Panc1 (cell line): ENCODE data around the gene GNG7. TPM values are rescaled to one million over a fixed set of nuclear protein-coding genes. Genes with fewer than 3 reads are reported as not detected.

ENCODE experiments used
- ATAC-seq: fragments of 200-7000 bp; cut with Tn5 transposase; 2 replicates; pipeline ENCODE4 v1.9.1; 2020; ENCODE audit warnings: mild to moderate bottlenecking, moderate library complexity
- BruUV-seq: library from RNA; stranded (reverse); fragments of 400-500 nt; replicated peaks from 2 replicates; lab custom pipeline; 2021; lab: Mats Ljungman, UMichigan
- CTCF ChIA-PET: fragments of 300-600 bp; sonication (Branson Sonifier 250); formaldehyde crosslinking; loops from one replicate; lab custom pipeline; 2022; ENCODE audit warnings: antibody characterized with exemption; lab: Charles Lee
- POLR2A ChIA-PET: fragments of 300-600 bp; sonication (Branson Sonifier 250); formaldehyde crosslinking; loops from one replicate; lab custom pipeline; 2022; ENCODE audit warnings: antibody characterized with exemption; lab: Charles Lee
- DNase-seq: peaks from one replicate; pipeline ENCODE4 v3.0.0-alpha.2; 2010; ENCODE audit warnings: low read depth, low spot score
- H3K27ac ChIP-seq: 2 replicates; pipeline ENCODE4 v1.5.1; 2011; ENCODE audit warnings: mild to moderate bottlenecking, low read length, inconsistent platforms
- H3K27me3 ChIP-seq: fragments of 200-500 bp; sonication (Bioruptor generic); 2 replicates; pipeline ENCODE4 v1.6.0; 2014; ENCODE audit warnings: low read length, inconsistent platforms; ENCODE audit not compliant: control insufficient read depth, insufficient read depth
- H3K36me3 ChIP-seq: fragments of 200-500 bp; sonication (Bioruptor generic); 2 replicates; pipeline ENCODE4 v1.5.1; 2014; ENCODE audit warnings: inconsistent platforms, mild to moderate bottlenecking, low read length, moderate library complexity; ENCODE audit not compliant: control insufficient read depth, insufficient read depth
- H3K4me1 ChIP-seq: 2 replicates; pipeline ENCODE4 v1.5.1; 2011; ENCODE audit warnings: inconsistent platforms, mild to moderate bottlenecking, low read length, moderate library complexity; ENCODE audit not compliant: control insufficient read depth, insufficient read depth
- H3K4me3 ChIP-seq, 2 experiments: 2 replicates each; pipeline ENCODE4 v1.5.1; 2011 to 2012; ENCODE audit warnings: low read depth in 2 of 2, low read length in 2 of 2, mild to moderate bottlenecking in 2 of 2, inconsistent platforms in 1 of 2, moderate library complexity in 1 of 2
- H3K9me3 ChIP-seq: fragments of 200-500 bp; sonication (Bioruptor generic); 2 replicates; pipeline ENCODE4 v1.5.1; 2014; ENCODE audit warnings: low read depth, mild to moderate bottlenecking, inconsistent platforms, low read length, moderate library complexity; ENCODE audit not compliant: control insufficient read depth, insufficient read depth
- POLR2AphosphoS5 ChIP-seq: IDR thresholded peaks from 2 replicates; pipeline ENCODE4 v1.6.1; 2012; ENCODE audit warnings: mild to moderate bottlenecking, low read depth, low read length, moderate library complexity
- SIN3A ChIP-seq: IDR thresholded peaks from 2 replicates; pipeline ENCODE4 v1.6.1; 2012; ENCODE audit warnings: low read depth, mild to moderate bottlenecking, low read length, moderate library complexity, borderline replicate concordance; ENCODE audit not compliant: insufficient read depth
- TCF7L2 ChIP-seq: IDR thresholded peaks from 2 replicates; pipeline ENCODE4 v1.6.1; 2011; ENCODE audit warnings: mild to moderate bottlenecking, low read depth, low read length, inconsistent platforms
- in situ Hi-C: cut with HindIII; loops from 2 replicates; pipeline ENCODE4 v1.10.0; 2016; ENCODE audit warnings: low sequenced_read_pairs, low pct_unique_long_range_greater_than_20kb
- intact Hi-C: fragments of 100-400 bp; cut with micrococcal nuclease; formaldehyde crosslinking; loops from one replicate; pipeline ENCODE4 v1.10.0; 2022; ENCODE audit not compliant: unreplicated experiment
- total RNA-seq: library from RNA; stranded (reverse); gene quantifications from one replicate; pipeline ENCODE4 v1.2.1, GENCODE V29; 2021; ENCODE audit not compliant: unreplicated experiment
- TF ChIP-seq, protein P1 (sequence below): fragments of 450-650 bp; IDR thresholded peaks from 2 replicates; pipeline ENCODE4 v1.5.1; 2017; ENCODE audit warnings: mild to moderate bottlenecking
- TF ChIP-seq, protein P2 (sequence below), 2 experiments: IDR thresholded peaks; 2 replicates each; pipeline ENCODE4 v1.6.1; 2011 to 2012; ENCODE audit warnings: low read depth in 2 of 2, control low read depth in 1 of 2, low read length in 1 of 2, mild to moderate bottlenecking in 1 of 2, moderate library complexity in 1 of 2; ENCODE audit not compliant: insufficient read depth in 1 of 2

The GNG7 gene
- total RNA-seq, 1 experiment from 2014 or later = 0.74 TPM

DNA sequence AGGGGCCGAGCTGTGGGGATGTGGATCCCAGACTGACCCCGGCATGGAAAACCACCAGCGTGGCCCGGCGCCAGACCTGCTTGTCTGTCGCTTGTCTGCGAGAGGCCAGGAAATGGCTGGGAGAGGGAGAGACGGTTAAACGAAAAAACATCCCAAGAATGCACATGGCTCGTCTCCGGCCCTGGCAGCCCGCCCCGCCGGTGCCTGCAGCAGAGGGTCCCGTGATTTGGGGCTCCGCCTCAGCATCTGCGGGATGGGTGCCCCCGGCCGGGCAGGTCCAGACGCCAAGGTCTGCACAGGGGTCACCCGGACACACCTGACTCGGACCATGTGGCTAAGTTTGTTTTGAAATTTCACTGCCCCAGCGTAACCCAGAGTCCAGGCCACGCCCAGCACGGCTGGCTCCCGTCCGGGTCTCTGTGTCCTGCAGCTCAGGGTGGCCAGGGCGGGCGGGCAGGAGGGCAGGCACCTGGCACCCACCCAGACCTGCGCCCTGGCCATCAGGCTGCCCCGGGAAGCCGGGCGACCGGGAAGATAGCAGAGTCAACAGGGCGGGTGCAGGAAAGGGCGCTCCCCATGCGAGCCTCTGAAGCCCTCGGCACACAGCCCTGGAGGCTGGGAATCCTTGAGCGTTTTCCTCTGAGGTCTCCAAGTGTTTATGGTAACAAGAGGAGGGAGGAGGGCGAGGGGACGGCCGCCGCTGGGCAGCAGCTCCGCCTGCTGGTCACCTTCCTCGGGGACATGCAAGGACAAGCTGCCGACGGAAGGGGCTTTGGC, 123.4 kb downstream of the GNG7 start:
- in situ Hi-C loops (no loop called here), intact Hi-C loops (no loop called here)
- TF ChIP-seq, protein P1, sequence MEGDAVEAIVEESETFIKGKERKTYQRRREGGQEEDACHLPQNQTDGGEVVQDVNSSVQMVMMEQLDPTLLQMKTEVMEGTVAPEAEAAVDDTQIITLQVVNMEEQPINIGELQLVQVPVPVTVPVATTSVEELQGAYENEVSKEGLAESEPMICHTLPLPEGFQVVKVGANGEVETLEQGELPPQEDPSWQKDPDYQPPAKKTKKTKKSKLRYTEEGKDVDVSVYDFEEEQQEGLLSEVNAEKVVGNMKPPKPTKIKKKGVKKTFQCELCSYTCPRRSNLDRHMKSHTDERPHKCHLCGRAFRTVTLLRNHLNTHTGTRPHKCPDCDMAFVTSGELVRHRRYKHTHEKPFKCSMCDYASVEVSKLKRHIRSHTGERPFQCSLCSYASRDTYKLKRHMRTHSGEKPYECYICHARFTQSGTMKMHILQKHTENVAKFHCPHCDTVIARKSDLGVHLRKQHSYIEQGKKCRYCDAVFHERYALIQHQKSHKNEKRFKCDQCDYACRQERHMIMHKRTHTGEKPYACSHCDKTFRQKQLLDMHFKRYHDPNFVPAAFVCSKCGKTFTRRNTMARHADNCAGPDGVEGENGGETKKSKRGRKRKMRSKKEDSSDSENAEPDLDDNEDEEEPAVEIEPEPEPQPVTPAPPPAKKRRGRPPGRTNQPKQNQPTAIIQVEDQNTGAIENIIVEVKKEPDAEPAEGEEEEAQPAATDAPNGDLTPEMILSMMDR = peak; percentile 94
- TF ChIP-seq SIN3A (no peak), POLR2AphosphoS5 (peak; percentile 48; the same call in 1 of the 2 replicates), TCF7L2 (peak; percentile 30; the same call in 1 of the 2 replicates)
- TF ChIP-seq, protein P2, sequence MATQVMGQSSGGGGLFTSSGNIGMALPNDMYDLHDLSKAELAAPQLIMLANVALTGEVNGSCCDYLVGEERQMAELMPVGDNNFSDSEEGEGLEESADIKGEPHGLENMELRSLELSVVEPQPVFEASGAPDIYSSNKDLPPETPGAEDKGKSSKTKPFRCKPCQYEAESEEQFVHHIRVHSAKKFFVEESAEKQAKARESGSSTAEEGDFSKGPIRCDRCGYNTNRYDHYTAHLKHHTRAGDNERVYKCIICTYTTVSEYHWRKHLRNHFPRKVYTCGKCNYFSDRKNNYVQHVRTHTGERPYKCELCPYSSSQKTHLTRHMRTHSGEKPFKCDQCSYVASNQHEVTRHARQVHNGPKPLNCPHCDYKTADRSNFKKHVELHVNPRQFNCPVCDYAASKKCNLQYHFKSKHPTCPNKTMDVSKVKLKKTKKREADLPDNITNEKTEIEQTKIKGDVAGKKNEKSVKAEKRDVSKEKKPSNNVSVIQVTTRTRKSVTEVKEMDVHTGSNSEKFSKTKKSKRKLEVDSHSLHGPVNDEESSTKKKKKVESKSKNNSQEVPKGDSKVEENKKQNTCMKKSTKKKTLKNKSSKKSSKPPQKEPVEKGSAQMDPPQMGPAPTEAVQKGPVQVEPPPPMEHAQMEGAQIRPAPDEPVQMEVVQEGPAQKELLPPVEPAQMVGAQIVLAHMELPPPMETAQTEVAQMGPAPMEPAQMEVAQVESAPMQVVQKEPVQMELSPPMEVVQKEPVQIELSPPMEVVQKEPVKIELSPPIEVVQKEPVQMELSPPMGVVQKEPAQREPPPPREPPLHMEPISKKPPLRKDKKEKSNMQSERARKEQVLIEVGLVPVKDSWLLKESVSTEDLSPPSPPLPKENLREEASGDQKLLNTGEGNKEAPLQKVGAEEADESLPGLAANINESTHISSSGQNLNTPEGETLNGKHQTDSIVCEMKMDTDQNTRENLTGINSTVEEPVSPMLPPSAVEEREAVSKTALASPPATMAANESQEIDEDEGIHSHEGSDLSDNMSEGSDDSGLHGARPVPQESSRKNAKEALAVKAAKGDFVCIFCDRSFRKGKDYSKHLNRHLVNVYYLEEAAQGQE (IDR thresholded peaks at IDR 0.05; ENCODE audit: insufficient read depth in 1 of 2, low read depth in 2 of 2, low read length in 1 of 2) = no peak
- POLR2A ChIA-PET = interaction anchor here (0.6 to 1.0 kb wide), 3 partner anchors 20 to 103 kb away, joined by 4 read pairs; partner anchors contain the start of gene GADD45B
- H3K27me3 ChIP-seq = no peaks in the 10 kb centered on the region
- BruUV-seq = no TSS peak
- peak overlapping the region; percentile 40 to 49 for H3K4me3 ChIP-seq
- H3K4me1 ChIP-seq = peaks cover 21% of the 10 kb centered on the region
- peak; percentile 68 for DNase-seq
- peak overlapping the region; percentile 95 for H3K27ac ChIP-seq
- H3K9me3 ChIP-seq = 0 out of 2 replicates have a peak, but pooled peaks cover 2% of the 10 kb centered on the region
- peak; percentile 96 for ATAC-seq
- CTCF ChIA-PET = interaction anchor here (0.5 to 1.5 kb wide), 19 partner anchors 8 to 251 kb away, joined by 3 to 7 read pairs (median 3); partner anchors contain the start of genes GADD45B and LSM7
- no peaks in the 10 kb centered on the region for H3K36me3 ChIP-seq

GRCh38 chr19:2578391-2578890, 124.1 kb downstream of the GNG7 start:
- no TSS peak for BruUV-seq
- ChIA-PET CTCF (interaction anchor here (0.6 to 1.5 kb wide), 16 partner anchors 9 to 250 kb away, joined by 3 to 7 read pairs (median 3); partner anchors contain the start of gene LSM7), POLR2A (interaction anchor here (0.5 to 1.0 kb wide), 5 partner anchors 21 to 110 kb away, joined by 3 to 5 read pairs (median 4); partner anchors contain the start of gene GADD45B)
- ATAC-seq (peak; percentile 64), DNase-seq (peak; percentile 12)
- H3K4me3 ChIP-seq = peak overlapping the region; percentile 40 to 49
- peaks cover 21% of the 10 kb centered on the region for H3K4me1 ChIP-seq
- H3K27me3 ChIP-seq = no peaks in the 10 kb centered on the region
- in situ Hi-C loops = no loop called here
- intact Hi-C loops = no loop called here
- TF ChIP-seq, protein P2 (IDR thresholded peaks at IDR 0.05; ENCODE audit: insufficient read depth in 1 of 2, low read depth in 2 of 2, low read length in 1 of 2) = no peak
- TF ChIP-seq, protein P1 = no peak
- TF ChIP-seq TCF7L2 (no peak), POLR2AphosphoS5 (no peak), SIN3A (no peak)
- no peaks in the 10 kb centered on the region for H3K36me3 ChIP-seq
- 0 out of 2 replicates have a peak, but pooled peaks cover 2% of the 10 kb centered on the region for H3K9me3 ChIP-seq
- H3K27ac ChIP-seq = peak overlapping the region; percentile 95
